HepG2 (cell line): Measurements from ENCODE around the gene FAIM2. TPM values are rescaled to one million over a fixed set of nuclear protein-coding genes. Genes with fewer than 3 reads are reported as not detected.

ENCODE experiments used
- ATAC-seq: fragments of 200-7000 bp; cut with Tn5 transposase; 3 replicates; pipeline ENCODE4 v1.9.1; 2020; ENCODE audit warnings: mild to moderate bottlenecking, moderate library complexity
- BruUV-seq: library from RNA; stranded (reverse); fragments of 400-500 nt; replicated peaks from 2 replicates; lab custom pipeline; 2021; lab: Mats Ljungman, UMichigan
- CTCF ChIA-PET: fragments of 300-600 bp; formaldehyde crosslinking; extraction: SDS; loops from one replicate; lab custom pipeline; 2021; ENCODE audit warnings: low total read pairs, inconsistent platforms, low intra/inter-chr PET ratio; lab: Yijun Ruan, JAX
- POLR2A ChIA-PET: fragments of 350-600 bp; sonication (Branson Sonifier 250); formaldehyde crosslinking; loops from one replicate; lab custom pipeline; 2020; ENCODE audit warnings: antibody characterized with exemption, inconsistent platforms; lab: Yijun Ruan, JAX
- DNase-seq: peaks from one replicate; pipeline ENCODE4 v3.0.0-alpha.2; 2015; ENCODE audit warnings: low spot score
- FAIRE-seq: peaks from 3 replicates; lab custom pipeline; 2011; peaks lifted over from hg19 to GRCh38; lab: Jason Lieb, UNC
- H2AFZ ChIP-seq: one replicate; pipeline ENCODE4 v1.6.1; 2011; ENCODE audit warnings: low read length, inconsistent platforms
- H3K27ac ChIP-seq: fragments of 300-600 bp; 3 replicates; pipeline ENCODE4 v1.8.0; 2011; ENCODE audit warnings: mixed run types, mild to moderate bottlenecking, mixed read lengths, low read length, inconsistent platforms; ENCODE audit not compliant: insufficient read depth; ENCODE audit errors: extremely low read length
- H3K27me3 ChIP-seq, 2 experiments: fragments of 200-600 bp in 1 of 2; 2 replicates in 1 of 2; 3 replicates in 1 of 2; pipeline versions ENCODE4 v1.6.0 to v1.8.0; 2011; ENCODE audit warnings: low read length in 2 of 2, mild to moderate bottlenecking in 2 of 2, moderate library complexity in 2 of 2, inconsistent platforms in 1 of 2; ENCODE audit not compliant: insufficient read depth in 2 of 2, control insufficient read depth in 1 of 2
- H3K36me3 ChIP-seq, 2 experiments: fragments of 200-600 bp in 1 of 2; replicated peaks in 1 of 2; 2 replicates in 1 of 2; 3 replicates in 1 of 2; pipeline versions ENCODE4 v1.5.1 to v1.8.0; 2011; ENCODE audit warnings: low read length in 2 of 2, inconsistent platforms in 1 of 2; ENCODE audit not compliant: insufficient read depth in 2 of 2, control insufficient read depth in 1 of 2
- H3K4me1 ChIP-seq: 2 replicates; pipeline ENCODE4 v1.5.1; 2012; ENCODE audit warnings: low read length, inconsistent platforms; ENCODE audit not compliant: insufficient read depth
- H3K4me2 ChIP-seq: 2 replicates; pipeline ENCODE4 v1.6.0; 2011; ENCODE audit warnings: low read depth, low read length, inconsistent platforms
- H3K4me3 ChIP-seq, 3 experiments: fragments of 200-600 bp in 1 of 3; sonication (generic), shearing (Covaris generic) in 1 of 3; replicated peaks in 1 of 3; 2 replicates each; pipeline ENCODE4 v1.5.1; 2011 to 2016; ENCODE audit warnings: low read length in 3 of 3, inconsistent platforms in 2 of 3, low read depth in 2 of 3, mild to moderate bottlenecking in 2 of 3, control low read depth in 1 of 3, mixed read lengths in 1 of 3; ENCODE audit not compliant: insufficient read depth in 1 of 3
- H3K79me2 ChIP-seq: one replicate; pipeline ENCODE4 v1.6.1; 2011; ENCODE audit warnings: low read length, inconsistent platforms; ENCODE audit not compliant: insufficient read depth
- H3K9ac ChIP-seq: 2 replicates; pipeline ENCODE4 v1.6.0; 2011; ENCODE audit warnings: mild to moderate bottlenecking, low read depth, low read length, inconsistent platforms; ENCODE audit not compliant: insufficient read depth
- H3K9me3 ChIP-seq: 2 replicates; pipeline ENCODE4 v1.5.1; 2012; ENCODE audit warnings: mild to moderate bottlenecking, low read length
- H4K20me1 ChIP-seq: 2 replicates; pipeline ENCODE4 v1.6.0; 2011; ENCODE audit warnings: inconsistent platforms, mild to moderate bottlenecking, low read length, moderate library complexity; ENCODE audit not compliant: insufficient read depth
- DRAP1 ChIP-seq: IDR thresholded peaks from 2 replicates; pipeline ENCODE4 v1.6.1; 2016; ENCODE audit warnings: missing genetic modification reagents, missing compliant biosample characterization
- FLYWCH1 ChIP-seq: sonication (generic); formaldehyde crosslinking; IDR thresholded peaks from 2 replicates; pipeline ENCODE4 v1.8.1; 2023; ENCODE audit warnings: mild to moderate bottlenecking, missing genetic modification reagents
- HNF1B ChIP-seq: sonication (generic); formaldehyde crosslinking; IDR thresholded peaks from 2 replicates; pipeline ENCODE4 v1.5.1; 2020; ENCODE audit warnings: mild to moderate bottlenecking, moderate library complexity, missing genetic modification reagents
- PAX8 ChIP-seq: sonication (generic); formaldehyde crosslinking; IDR thresholded peaks from 2 replicates; pipeline ENCODE4 v1.8.0; 2022; ENCODE audit warnings: mild to moderate bottlenecking, missing genetic modification reagents, borderline replicate concordance
- RFXAP ChIP-seq: sonication (generic); formaldehyde crosslinking; IDR thresholded peaks from 2 replicates; pipeline ENCODE4 v1.4.0; 2020; ENCODE audit warnings: missing genetic modification reagents, borderline replicate concordance
- SNAI1 ChIP-seq: sonication (generic); formaldehyde crosslinking; IDR thresholded peaks from 2 replicates; pipeline ENCODE4 v1.5.0; 2020; ENCODE audit warnings: mild to moderate bottlenecking, missing genetic modification reagents, borderline replicate concordance
- SP2 ChIP-seq: sonication (generic); formaldehyde crosslinking; IDR thresholded peaks from 2 replicates; pipeline ENCODE4 v1.5.1; 2020; ENCODE audit warnings: mild to moderate bottlenecking, missing genetic modification reagents
- SRF ChIP-seq: IDR thresholded peaks from 2 replicates; pipeline ENCODE4 v1.6.1; 2011; ENCODE audit warnings: mild to moderate bottlenecking, low read depth, low read length, moderate library complexity
- YEATS2 ChIP-seq: sonication (generic); formaldehyde crosslinking; IDR thresholded peaks from 2 replicates; pipeline ENCODE4 v1.4.0; 2020; ENCODE audit warnings: missing genetic modification reagents, borderline replicate concordance
- ZBTB37 ChIP-seq: sonication (generic); formaldehyde crosslinking; IDR thresholded peaks from 2 replicates; pipeline ENCODE4 v1.4.0; 2020; ENCODE audit warnings: mild to moderate bottlenecking, missing genetic modification reagents
- ZFP1 ChIP-seq: IDR thresholded peaks from 2 replicates; pipeline ENCODE4 v1.6.1; 2016
- ZKSCAN8 ChIP-seq: IDR thresholded peaks from 2 replicates; pipeline ENCODE4 v1.6.1; 2016; ENCODE audit warnings: borderline replicate concordance, missing genetic modification reagents, missing compliant biosample characterization
- ZMYM2 ChIP-seq: sonication (generic); formaldehyde crosslinking; IDR thresholded peaks from 2 replicates; pipeline ENCODE4 v1.8.0; 2022; ENCODE audit warnings: mild to moderate bottlenecking, missing genetic modification reagents
- ZNF18 ChIP-seq: sonication (generic); formaldehyde crosslinking; IDR thresholded peaks from 2 replicates; pipeline ENCODE4 v1.8.0; 2022; ENCODE audit warnings: mild to moderate bottlenecking, missing genetic modification reagents; ENCODE audit not compliant: insufficient replicate concordance
- ZNF232 ChIP-seq: sonication (generic); formaldehyde crosslinking; IDR thresholded peaks from 2 replicates; pipeline ENCODE4 v1.4.0; 2020; ENCODE audit warnings: missing genetic modification reagents, borderline replicate concordance
- ZNF260 ChIP-seq: sonication (generic); formaldehyde crosslinking; IDR thresholded peaks from 2 replicates; pipeline ENCODE4 v1.4.0; 2020; ENCODE audit warnings: missing genetic modification reagents, low read depth, mild to moderate bottlenecking, borderline replicate concordance
- ZNF430 ChIP-seq: sonication (generic); formaldehyde crosslinking; IDR thresholded peaks from 2 replicates; pipeline ENCODE4 v1.9.0; 2021; ENCODE audit warnings: mild to moderate bottlenecking, missing genetic modification reagents
- whole genome bisulfite sequencing: methylation state at CpG from one replicate; pipeline ENCODE4 v1.1.6; 2017; ENCODE audit warnings: low lambda C conversion rate; 5-methylcytosine and 5-hydroxymethylcytosine counted together
- in situ Hi-C: cut with HindIII; loops from 2 replicates; pipeline ENCODE4 v1.10.0; 2017; ENCODE audit warnings: low pct_unique_long_range_greater_than_20kb; ENCODE audit not compliant: extremely low pct_ligation_motif_present
- intact Hi-C: fragments of 100-400 bp; cut with micrococcal nuclease; formaldehyde crosslinking; loops from one replicate; pipeline ENCODE4 v1.10.0; 2022; ENCODE audit not compliant: unreplicated experiment
- polyA plus RNA-seq, 8 experiments: library from polyadenylated mRNA; depleted of rRNA in 3 of 8; stranded (reverse) in 7 of 8; unstranded in 1 of 8; fragments of >200 nt; fragmentation: Illumina TruSeq in 4 of 8; extraction: Trizol in 4 of 8; gene quantifications; 2 replicates each; pipeline versions ENCODE4 v1.2.1 to v1.2.3, GENCODE V29; 2011 to 2016; ENCODE audit warnings: low read depth in 4 of 8, missing spikeins in 1 of 8, mixed read lengths in 1 of 8; ENCODE audit not compliant: insufficient read depth in 1 of 8
- total RNA-seq, 5 experiments: library from RNA; depleted of rRNA; stranded (reverse); fragments of >200 nt; fragmentation: Illumina TruSeq; extraction: Trizol; gene quantifications; 2 replicates each; pipeline ENCODE4 v1.2.3, GENCODE V29; 2016; ENCODE audit warnings: low read depth in 1 of 5

FAIM2 gene
- total and polyA plus RNA-seq, 2 of the 13 experiments (the other 11 are each of a cell fraction or from before 2014, with no cell fraction given) = not detected

- no peak for ATAC-seq
- no peaks in the 10 kb centered on the region for H3K4me1 ChIP-seq
- H3K79me2 ChIP-seq = no peaks in the 10 kb centered on the region
- no peaks in the 10 kb centered on the region for H4K20me1 ChIP-seq
- no peaks in the 10 kb centered on the region for H3K9me3 ChIP-seq
- no peak overlapping the region for H3K4me3 ChIP-seq
- H3K4me2 ChIP-seq = no peak overlapping the region
- no peak overlapping the region for H2AFZ ChIP-seq
- no peak for FAIRE-seq
- no TSS peak for BruUV-seq
- WGBS = 47% methylated on average over 5 of the region's 7 CpGs
- POLR2A ChIA-PET = no interaction called here
- H3K36me3 ChIP-seq = no peaks in the 10 kb centered on the region
- in situ Hi-C loops (no loop called here), intact Hi-C loops (no loop called here)
- no peak overlapping the region for H3K9ac ChIP-seq
- peaks cover 0 to 4% of the 10 kb centered on the region in 2 experiments; a peak in 1 of 5 replicates for H3K27me3 ChIP-seq
- no peak overlapping the region for H3K27ac ChIP-seq
- CTCF ChIA-PET = no interaction called here
- no peak for TF ChIP-seq SP2 (CRISPR knock-in tag)
- TF ChIP-seq YEATS2 (CRISPR knock-in tag) = no peak
- no peak for TF ChIP-seq HNF1B
- TF ChIP-seq ZNF430 (CRISPR knock-in tag) = no peak
- TF ChIP-seq SRF = no peak
- TF ChIP-seq ZNF260 (CRISPR knock-in tag) = no peak
- TF ChIP-seq ZNF232 (CRISPR knock-in tag) = no peak
- no peak for TF ChIP-seq PAX8 (CRISPR knock-in tag)
- no peak for TF ChIP-seq DRAP1 (CRISPR knock-in tag)
- no peak for TF ChIP-seq ZNF18
- TF ChIP-seq FLYWCH1 = no peak
- no peak for TF ChIP-seq ZKSCAN8 (CRISPR knock-in tag)
- TF ChIP-seq SNAI1 (CRISPR knock-in tag) = no peak
- no peak for TF ChIP-seq ZMYM2 (CRISPR knock-in tag)
- TF ChIP-seq ZFP1 (CRISPR knock-in tag) = no peak
- TF ChIP-seq RFXAP (CRISPR knock-in tag) = no peak
- TF ChIP-seq ZBTB37 (CRISPR knock-in tag) = no peak
- no peak for DNase-seq
Measured at GRCh38 chr12:49932023-49932422, 28.3 kb upstream of the FAIM2 start.
